Measurements from ENCODE around the gene ARSB.
A peak's percentile ranks its signal among the peaks of the same experiment; 100 is the strongest.
"Not testable (repeated sequence)": the region's sequence is repeated elsewhere in the genome, so short reads cannot be mapped to it uniquely, and the experiment has no call there.

The ARSB gene

GRCh38 chr5:78762743-78763142 lies 222.4 kb downstream of the ARSB start:
- no CpG with 5 or more reads among the region's 5 CpGs for WGBS (ENCODE audit: extremely low coverage, insufficient coverage, insufficient read length)
- H4K12ac ChIP-seq (ENCODE audit: low read depth, low read length); H3K9ac ChIP-seq (ENCODE audit: low read length); H3K27ac ChIP-seq (ENCODE audit: low read depth, low read length); H3K4ac ChIP-seq (ENCODE audit: low read depth, low read length); H3K4me3 ChIP-seq (ENCODE audit: low read depth, low read length); H3K18ac ChIP-seq (ENCODE audit: low read length); H3K4me1 ChIP-seq (ENCODE audit: control insufficient read depth in 1 of 2, insufficient read depth in 2 of 2, low read length in 2 of 2); H3K27me3 ChIP-seq (ENCODE audit: insufficient read depth, low read length); H2AFZ ChIP-seq (ENCODE audit: insufficient read depth, low read length, poor library complexity); H3K4me2 ChIP-seq (ENCODE audit: low read length); H3K36me3 ChIP-seq (ENCODE audit: control insufficient read depth in 1 of 2, insufficient read depth in 2 of 2, low read length in 2 of 2); H4K91ac ChIP-seq (ENCODE audit: low read depth, low read length); H3K14ac ChIP-seq (ENCODE audit: low read length); H4K8ac ChIP-seq (ENCODE audit: low read depth, low read length); H3K79me1 ChIP-seq (ENCODE audit: low read length); H2BK12ac ChIP-seq (ENCODE audit: low read length); DNase-seq; H3K79me2 ChIP-seq (ENCODE audit: control insufficient read depth, insufficient read depth, low read length, poor library complexity); H2BK120ac ChIP-seq (ENCODE audit: insufficient read depth, low read length, poor library complexity); H3K23ac ChIP-seq (ENCODE audit: low read length); H3K9me3 ChIP-seq (ENCODE audit: insufficient read depth, low read depth, low read length); H2BK5ac ChIP-seq (ENCODE audit: low read depth, low read length, poor library complexity); H2AK5ac ChIP-seq (ENCODE audit: low read length): not testable (repeated sequence)

- H3K4me2 ChIP-seq (ENCODE audit: low read length), result no peak overlapping the region
- H2AK5ac ChIP-seq (ENCODE audit: low read length), result no peak overlapping the region
- H3K27ac ChIP-seq (ENCODE audit: low read depth, low read length), result no peak overlapping the region
- no peak overlapping the region for H2BK5ac ChIP-seq (ENCODE audit: low read depth, low read length, poor library complexity)
- H3K36me3 ChIP-seq (ENCODE audit: control insufficient read depth in 1 of 2, insufficient read depth in 2 of 2, low read length in 2 of 2), result no peaks in the 10 kb centered on the region
- H3K18ac ChIP-seq (ENCODE audit: low read length), result no peak overlapping the region
- H2AFZ ChIP-seq (ENCODE audit: insufficient read depth, low read length, poor library complexity), result no peak overlapping the region
- no peak overlapping the region for H3K4ac ChIP-seq (ENCODE audit: low read depth, low read length)
- H3K79me2 ChIP-seq (ENCODE audit: control insufficient read depth, insufficient read depth, low read length, poor library complexity), result no peaks in the 10 kb centered on the region
- no peak overlapping the region for H2BK120ac ChIP-seq (ENCODE audit: insufficient read depth, low read length, poor library complexity)
- H3K4me1 ChIP-seq (ENCODE audit: control insufficient read depth in 1 of 2, insufficient read depth in 2 of 2, low read length in 2 of 2), result peaks cover 2 to 7% of the 10 kb centered on the region in 2 experiments
- H4K8ac ChIP-seq (ENCODE audit: low read depth, low read length), result no peak overlapping the region
- no CpG with 5 or more reads among the region's 6 CpGs for WGBS (ENCODE audit: extremely low coverage, insufficient coverage, insufficient read length)
- no peak overlapping the region for H3K4me3 ChIP-seq (ENCODE audit: low read depth, low read length)
- H4K12ac ChIP-seq (ENCODE audit: low read depth, low read length), result no peak overlapping the region
- H3K79me1 ChIP-seq (ENCODE audit: low read length), result peaks cover 5% of the 10 kb centered on the region
- no peak overlapping the region for H4K91ac ChIP-seq (ENCODE audit: low read depth, low read length)
- H3K9ac ChIP-seq (ENCODE audit: low read length), result no peak overlapping the region
- no peak for DNase-seq
- H3K9me3 ChIP-seq (ENCODE audit: insufficient read depth, low read depth, low read length), result no peaks in the 10 kb centered on the region
- H3K27me3 ChIP-seq (ENCODE audit: insufficient read depth, low read length), result no peaks in the 10 kb centered on the region
- no peak overlapping the region for H2BK12ac ChIP-seq (ENCODE audit: low read length)
- no peak overlapping the region for H3K23ac ChIP-seq (ENCODE audit: low read length)
- no peak overlapping the region for H3K14ac ChIP-seq (ENCODE audit: low read length)
Observed at GRCh38 chr5:78761840-78762239, 223.3 kb downstream of the ARSB start.

DNA sequence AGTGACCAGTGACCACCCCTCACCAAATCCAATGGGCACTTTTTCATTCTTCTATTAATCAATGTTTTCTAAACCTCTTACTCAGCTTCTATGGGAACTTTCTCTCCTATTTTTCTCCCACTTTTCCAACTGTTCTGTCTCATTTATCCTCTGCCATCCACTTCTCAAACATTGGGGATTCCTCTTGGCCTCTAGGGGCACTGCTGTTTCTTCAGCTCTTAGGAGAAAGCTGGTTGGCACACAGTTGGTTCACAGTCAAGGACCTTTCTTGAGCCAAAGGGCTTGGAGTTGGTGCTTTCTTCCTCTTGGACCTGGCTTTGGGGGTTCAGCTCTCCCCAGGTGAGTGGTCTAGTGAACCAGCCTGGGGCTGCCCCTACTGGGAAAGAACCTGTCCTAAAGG lies 224.3 kb downstream of the ARSB start:
- H3K9ac ChIP-seq (ENCODE audit: low read length), result no peak overlapping the region
- H3K9me3 ChIP-seq (ENCODE audit: insufficient read depth, low read depth, low read length), result no peaks in the 10 kb centered on the region
- H3K14ac ChIP-seq (ENCODE audit: low read length), result no peak overlapping the region
- no peak overlapping the region for H3K18ac ChIP-seq (ENCODE audit: low read length)
- H3K27ac ChIP-seq (ENCODE audit: low read depth, low read length), result no peak overlapping the region
- no peak overlapping the region for H4K8ac ChIP-seq (ENCODE audit: low read depth, low read length)
- H3K4me1 ChIP-seq (ENCODE audit: control insufficient read depth in 1 of 2, insufficient read depth in 2 of 2, low read length in 2 of 2), result peaks cover under 1 to 1% of the 10 kb centered on the region in 2 experiments
- H4K12ac ChIP-seq (ENCODE audit: low read depth, low read length), result no peak overlapping the region
- H3K4ac ChIP-seq (ENCODE audit: low read depth, low read length), result no peak overlapping the region
- H3K79me2 ChIP-seq (ENCODE audit: control insufficient read depth, insufficient read depth, low read length, poor library complexity), result no peaks in the 10 kb centered on the region
- no peak overlapping the region for H3K4me3 ChIP-seq (ENCODE audit: low read depth, low read length)
- peaks cover 5% of the 10 kb centered on the region for H3K79me1 ChIP-seq (ENCODE audit: low read length)
- H3K23ac ChIP-seq (ENCODE audit: low read length), result no peak overlapping the region
- H2BK12ac ChIP-seq (ENCODE audit: low read length), result no peak overlapping the region
- no peak overlapping the region for H3K4me2 ChIP-seq (ENCODE audit: low read length)
- no peak overlapping the region for H2BK5ac ChIP-seq (ENCODE audit: low read depth, low read length, poor library complexity)
- H2AK5ac ChIP-seq (ENCODE audit: low read length), result no peak overlapping the region
- no peaks in the 10 kb centered on the region for H3K27me3 ChIP-seq (ENCODE audit: insufficient read depth, low read length)
- DNase-seq, result peak in 1 of 2 donors; percentile 15
- H3K36me3 ChIP-seq (ENCODE audit: control insufficient read depth in 1 of 2, insufficient read depth in 2 of 2, low read length in 2 of 2), result no peaks in the 10 kb centered on the region
- no peak overlapping the region for H2BK120ac ChIP-seq (ENCODE audit: insufficient read depth, low read length, poor library complexity)
- H2AFZ ChIP-seq (ENCODE audit: insufficient read depth, low read length, poor library complexity), result no peak overlapping the region
- no peak overlapping the region for H4K91ac ChIP-seq (ENCODE audit: low read depth, low read length)

DNA sequence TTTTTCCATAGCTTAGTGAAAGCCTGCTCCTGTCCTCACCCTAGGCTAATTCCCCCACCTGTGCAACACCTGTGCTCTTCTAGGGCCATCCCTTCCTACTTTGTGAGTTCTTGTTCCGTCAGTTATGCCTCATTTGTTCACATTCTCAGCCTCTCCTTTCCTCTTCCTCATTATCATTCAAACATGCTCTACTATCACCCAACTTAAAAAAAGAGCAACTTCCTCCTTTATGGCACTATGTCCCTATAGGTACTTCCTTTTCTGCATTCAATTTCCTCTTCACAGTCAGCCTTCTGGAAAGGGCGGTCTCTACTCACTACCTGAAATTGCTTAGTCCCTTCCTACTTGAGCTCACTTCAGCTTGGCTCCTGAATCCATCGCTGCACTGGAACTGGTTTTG lies 224.7 kb downstream of the ARSB start:
- no peak overlapping the region for H2AK5ac ChIP-seq (ENCODE audit: low read length)
- no peaks in the 10 kb centered on the region for H3K79me2 ChIP-seq (ENCODE audit: control insufficient read depth, insufficient read depth, low read length, poor library complexity)
- peaks cover 0 to 2% of the 10 kb centered on the region in 2 experiments for H3K4me1 ChIP-seq (ENCODE audit: control insufficient read depth in 1 of 2, insufficient read depth in 2 of 2, low read length in 2 of 2)
- no peak overlapping the region for H3K9ac ChIP-seq (ENCODE audit: low read length)
- H3K36me3 ChIP-seq (ENCODE audit: control insufficient read depth in 1 of 2, insufficient read depth in 2 of 2, low read length in 2 of 2), result no peaks in the 10 kb centered on the region
- no peak overlapping the region for H4K91ac ChIP-seq (ENCODE audit: low read depth, low read length)
- no peak for DNase-seq
- H3K14ac ChIP-seq (ENCODE audit: low read length), result no peak overlapping the region
- no peak overlapping the region for H3K18ac ChIP-seq (ENCODE audit: low read length)
- H3K4me2 ChIP-seq (ENCODE audit: low read length), result no peak overlapping the region
- no CpG with 5 or more reads among the region's 3 CpGs for WGBS (ENCODE audit: extremely low coverage, insufficient coverage, insufficient read length)
- H2BK12ac ChIP-seq (ENCODE audit: low read length), result no peak overlapping the region
- no peak overlapping the region for H2BK120ac ChIP-seq (ENCODE audit: insufficient read depth, low read length, poor library complexity)
- H3K9me3 ChIP-seq (ENCODE audit: insufficient read depth, low read depth, low read length), result no peaks in the 10 kb centered on the region
- no peak overlapping the region for H3K23ac ChIP-seq (ENCODE audit: low read length)
- no peak overlapping the region for H4K8ac ChIP-seq (ENCODE audit: low read depth, low read length)
- no peak overlapping the region for H2BK5ac ChIP-seq (ENCODE audit: low read depth, low read length, poor library complexity)
- H3K79me1 ChIP-seq (ENCODE audit: low read length), result peaks cover 5% of the 10 kb centered on the region
- no peak overlapping the region for H3K4me3 ChIP-seq (ENCODE audit: low read depth, low read length)
- no peak overlapping the region for H3K27ac ChIP-seq (ENCODE audit: low read depth, low read length)
- no peak overlapping the region for H2AFZ ChIP-seq (ENCODE audit: insufficient read depth, low read length, poor library complexity)
- no peak overlapping the region for H4K12ac ChIP-seq (ENCODE audit: low read depth, low read length)
- H3K4ac ChIP-seq (ENCODE audit: low read depth, low read length), result no peak overlapping the region
- H3K27me3 ChIP-seq (ENCODE audit: insufficient read depth, low read length), result no peaks in the 10 kb centered on the region

Measured in trophoblast cell (in vitro differentiated cells and primary cell).